OCI-LY1 (cell line): ENCODE results near the gene SLC8A1.

ENCODE experiments used
- CTCF ChIP-seq: fragments of 200-600 bp; sonication (generic), shearing (Covaris generic); IDR thresholded peaks from 2 replicates; pipeline ENCODE4 v1.5.1; 2017; ENCODE audit warnings: mild to moderate bottlenecking, antibody characterized with exemption, low read length, moderate library complexity, mixed read lengths
- EZH2 ChIP-seq: fragments of 200-600 bp; sonication (generic), shearing (Covaris generic); IDR thresholded peaks from 2 replicates; pipeline ENCODE4 v1.8.0; 2017; ENCODE audit warnings: borderline replicate concordance, mixed run types, mild to moderate bottlenecking, antibody characterized with exemption, low read length, moderate library complexity, mixed read lengths

DNA sequence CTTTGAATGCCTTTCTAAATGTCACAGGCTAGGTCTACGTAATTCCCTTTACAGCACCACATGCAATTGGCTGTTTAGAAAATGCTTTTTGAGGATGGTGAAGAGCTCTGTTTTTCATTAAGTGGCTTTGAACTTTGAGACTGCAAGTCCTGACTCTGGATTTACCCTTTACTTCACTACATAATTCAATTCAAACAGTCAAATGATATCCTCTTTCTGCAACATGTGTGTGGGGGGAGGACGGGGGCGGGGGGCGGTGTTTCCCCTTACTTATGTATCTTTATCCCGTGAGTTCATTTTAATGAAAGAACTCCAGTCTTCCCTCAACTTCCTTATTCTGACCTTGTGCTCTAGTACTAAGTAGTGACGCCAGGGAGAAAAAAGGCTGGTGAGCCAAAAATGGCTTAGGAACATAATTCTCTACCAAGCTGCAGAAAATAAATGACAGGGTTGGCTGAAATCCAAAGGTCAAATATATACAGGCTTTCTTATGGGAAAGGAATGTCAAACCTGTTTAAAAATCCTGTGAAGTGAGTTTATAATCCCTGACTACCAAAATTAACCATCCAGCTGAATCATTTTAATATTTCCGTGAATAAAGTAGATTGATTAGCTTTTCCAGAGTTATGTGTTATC is 119.6 kb downstream of the SLC8A1 start:
- TF ChIP-seq CTCF, result no peak
- TF ChIP-seq EZH2, result no peak
